Neural crest cell (in vitro differentiated cells): ENCODE data around the gene ARSH. TPM values are rescaled to one million over a fixed set of nuclear protein-coding genes. Genes with fewer than 3 reads are reported as not detected.

Experiments used
- DNase-seq: peaks from one replicate; pipeline ENCODE4 v3.0.0; 2021; ENCODE audit warnings: low read depth, mixed read lengths, low spot score
- H3K27ac Mint-ChIP-seq: one replicate; pipeline ENCODE4 v1.8.0; 2021; ENCODE audit warnings: mild to moderate bottlenecking, mixed read lengths; ENCODE audit not compliant: unreplicated experiment
- H3K27me3 Mint-ChIP-seq: 2 replicates; pipeline ENCODE4 v1.8.0; 2021; ENCODE audit warnings: low read depth, mild to moderate bottlenecking, mixed read lengths
- H3K36me3 Mint-ChIP-seq: 2 replicates; pipeline ENCODE4 v1.8.0; 2021; ENCODE audit warnings: low read depth, mild to moderate bottlenecking, mixed read lengths
- H3K4me1 Mint-ChIP-seq: 2 replicates; pipeline ENCODE4 v1.8.0; 2021; ENCODE audit warnings: mixed read lengths
- H3K4me3 Mint-ChIP-seq: one replicate; pipeline ENCODE4 v1.8.0; 2021; ENCODE audit warnings: mild to moderate bottlenecking, mixed read lengths
- H3K9me3 Mint-ChIP-seq: 2 replicates; pipeline ENCODE4 v1.8.0; 2021; ENCODE audit warnings: mixed read lengths
- CTCF ChIP-seq: fragments of 200-600 bp; sonication (generic); conservative IDR thresholded peaks from 2 replicates; pipeline ENCODE4 v1.5.0; 2021; ENCODE audit warnings: antibody characterized with exemption, mild to moderate bottlenecking
- total RNA-seq: library from RNA; stranded (reverse); gene quantifications from 2 replicates; pipeline ENCODE4 v1.2.1, GENCODE V29; 2021

Gene ARSH
- total RNA-seq, 1 donor from 2014 or later, result not detected

GRCh38 chrX:3075959-3076358 is 69.6 kb downstream of the ARSH start:
- TF ChIP-seq CTCF, result no peak
- Mint-ChIP-seq H3K4me3 (no peak overlapping the region), H3K27me3 (peaks cover 35% of the 10 kb centered on the region), H3K27ac (no peak overlapping the region), H3K36me3 (no peaks in the 10 kb centered on the region), H3K9me3 (no peaks in the 10 kb centered on the region), H3K4me1 (no peaks in the 10 kb centered on the region)
- DNase-seq, result no peak

- H3K4me3 Mint-ChIP-seq, result no peak overlapping the region
- H3K36me3 Mint-ChIP-seq, result no peaks in the 10 kb centered on the region
- no peak for DNase-seq
- TF ChIP-seq CTCF, result no peak
- H3K27me3 Mint-ChIP-seq, result peaks cover 35% of the 10 kb centered on the region
- no peak overlapping the region for H3K27ac Mint-ChIP-seq
- H3K4me1 Mint-ChIP-seq, result no peaks in the 10 kb centered on the region
- no peaks in the 10 kb centered on the region for H3K9me3 Mint-ChIP-seq
These were observed 70.2 kb downstream of the ARSH start for GRCh38 chrX:3076416-3076991.

Other genes with a start within 250 kb of the ARSH start
- 75.6 and 77.9 TPM in 2 replicates for gene GYG2, start 177.6 kb upstream of the ARSH start, total RNA-seq
- gene ARSD, start 77.2 kb upstream of the ARSH start, total RNA-seq, result 8.8 and 11.2 TPM in 2 replicates
- gene ARSF, start 34.9 kb downstream of the ARSH start, total RNA-seq, result 0.27 and 0.42 TPM in 2 replicates